IMR-90 (cell line): ENCODE measurements around the gene COL18A1. TPM values are rescaled to one million over a fixed set of nuclear protein-coding genes. Genes with fewer than 3 reads are reported as not detected.

Experiments used
- ATAC-seq: fragments of 200-7000 bp; cut with Tn5 transposase; 2 replicates; pipeline ENCODE4 v1.9.1; 2020; ENCODE audit warnings: low read depth, mild to moderate bottlenecking, moderate library complexity
- BruUV-seq: library from RNA; stranded (reverse); fragments of 400-500 nt; replicated peaks from 2 replicates; lab custom pipeline; 2021; lab: Mats Ljungman, UMichigan
- CTCF ChIA-PET: fragments of 300-600 bp; formaldehyde crosslinking; extraction: SDS; loops from one replicate; lab custom pipeline; 2021; ENCODE audit warnings: antibody characterized with exemption; lab: Yijun Ruan, JAX
- POLR2A ChIA-PET: fragments of 300-600 bp; sonication (Branson Sonifier 250); formaldehyde crosslinking; loops from one replicate; lab custom pipeline; 2022; ENCODE audit warnings: antibody characterized with exemption; ENCODE audit not compliant: unreplicated experiment; lab: Charles Lee
- DNase-seq: peaks from one replicate; pipeline ENCODE4 v3.0.0; 2013
- H2AFZ ChIP-seq: replicated peaks from 2 replicates; pipeline ENCODE3; 2013; ENCODE audit warnings: low read length, mild to moderate bottlenecking; ENCODE audit not compliant: poor library complexity
- H2AK5ac ChIP-seq: 2 replicates; pipeline ENCODE4 v1.6.1; 2013; ENCODE audit warnings: low read depth, low read length, inconsistent platforms
- H2AK9ac ChIP-seq: replicated peaks from 2 replicates; pipeline ENCODE3; 2013; ENCODE audit warnings: mild to moderate bottlenecking, low read depth, low read length, moderate library complexity; ENCODE audit not compliant: poor library complexity
- H2BK120ac ChIP-seq: 2 replicates; pipeline ENCODE4 v1.6.1; 2013; ENCODE audit warnings: low read depth, low read length, inconsistent platforms
- H2BK15ac ChIP-seq: 3 replicates; pipeline ENCODE4 v1.6.1; 2013; ENCODE audit warnings: low read depth, low read length, inconsistent platforms
- H2BK20ac ChIP-seq: 2 replicates; pipeline ENCODE4 v1.6.1; 2013; ENCODE audit warnings: low read depth, mild to moderate bottlenecking, inconsistent platforms, low read length, moderate library complexity
- H2BK5ac ChIP-seq: 2 replicates; pipeline ENCODE4 v1.6.1; 2013; ENCODE audit warnings: mild to moderate bottlenecking, low read depth, low read length, inconsistent platforms; ENCODE audit not compliant: poor library complexity, severe bottlenecking
- H3K14ac ChIP-seq: replicated peaks from 2 replicates; pipeline ENCODE4 v1.6.1; 2013; ENCODE audit warnings: low read depth, low read length, inconsistent platforms
- H3K18ac ChIP-seq: 2 replicates; pipeline ENCODE4 v1.6.1; 2013; ENCODE audit warnings: low read depth, low read length, control low read depth
- H3K23ac ChIP-seq: 2 replicates; pipeline ENCODE4 v1.6.1; 2013; ENCODE audit warnings: low read depth, low read length, inconsistent platforms
- H3K27ac ChIP-seq: 2 replicates; pipeline ENCODE4 v1.5.1; 2013; ENCODE audit warnings: mild to moderate bottlenecking, control low read depth, low read length; ENCODE audit not compliant: insufficient read depth
- H3K27me3 ChIP-seq: 2 replicates; pipeline ENCODE4 v1.6.1; 2013; ENCODE audit warnings: low read length; ENCODE audit not compliant: control insufficient read depth, insufficient read depth
- H3K36me3 ChIP-seq: 2 replicates; pipeline ENCODE4 v1.6.1; 2013; ENCODE audit warnings: low read length, mixed read lengths; ENCODE audit not compliant: control insufficient read depth, insufficient read depth
- H3K4ac ChIP-seq: 2 replicates; pipeline ENCODE4 v1.6.1; 2013; ENCODE audit warnings: low read depth, low read length, inconsistent platforms
- H3K4me1 ChIP-seq: 2 replicates; pipeline ENCODE4 v1.6.1; 2013; ENCODE audit warnings: low read length, mixed read lengths; ENCODE audit not compliant: control insufficient read depth, insufficient read depth
- H3K4me2 ChIP-seq: 2 replicates; pipeline ENCODE4 v1.6.1; 2013; ENCODE audit warnings: low read depth, mild to moderate bottlenecking, control low read depth, low read length, moderate library complexity
- H3K4me3 ChIP-seq: 2 replicates; pipeline ENCODE4 v1.5.1; 2013; ENCODE audit warnings: low read depth, mild to moderate bottlenecking, control low read depth, low read length, moderate library complexity; ENCODE audit not compliant: insufficient read depth
- H3K56ac ChIP-seq: 2 replicates; pipeline ENCODE4 v1.6.1; 2013; ENCODE audit warnings: low read length, inconsistent platforms; ENCODE audit not compliant: insufficient read depth; ENCODE audit errors: extremely low read depth
- H3K79me1 ChIP-seq, 2 experiments: 2 replicates each; pipeline ENCODE4 v1.6.1; 2013; ENCODE audit warnings: low read length in 2 of 2, inconsistent platforms in 1 of 2, low read depth in 1 of 2
- H3K9ac ChIP-seq: 2 replicates; pipeline ENCODE4 v1.6.1; 2013; ENCODE audit warnings: low read depth, low read length, control low read depth
- H3K9me1 ChIP-seq: 2 replicates; pipeline ENCODE4 v1.6.1; 2013; ENCODE audit warnings: low read length, inconsistent platforms; ENCODE audit not compliant: insufficient read depth
- H3K9me3 ChIP-seq: 2 replicates; pipeline ENCODE4 v1.6.1; 2013; ENCODE audit warnings: low read length; ENCODE audit not compliant: control insufficient read depth, insufficient read depth
- H4K20me1 ChIP-seq: 2 replicates; pipeline ENCODE4 v1.6.1; 2013; ENCODE audit warnings: low read length, inconsistent platforms; ENCODE audit not compliant: insufficient read depth
- H4K5ac ChIP-seq: 2 replicates; pipeline ENCODE4 v1.6.1; 2013; ENCODE audit warnings: mild to moderate bottlenecking, low read depth, low read length, control low read depth
- H4K8ac ChIP-seq, 2 experiments: 2 replicates each; pipeline ENCODE4 v1.6.1; 2013; ENCODE audit warnings: low read depth in 2 of 2, low read length in 2 of 2, control low read depth in 1 of 2, inconsistent platforms in 1 of 2
- H4K91ac ChIP-seq: 2 replicates; pipeline ENCODE4 v1.6.1; 2013; ENCODE audit warnings: low read depth, low read length, inconsistent platforms; ENCODE audit not compliant: insufficient read depth
- BHLHE40 ChIP-seq: fragments of 150-350 bp; IDR thresholded peaks from 2 replicates; pipeline ENCODE4 v1.6.1; 2016; ENCODE audit warnings: mild to moderate bottlenecking, low read depth, low read length
- CEBPB ChIP-seq: IDR thresholded peaks from 2 replicates; pipeline ENCODE4 v1.6.1; 2012; ENCODE audit warnings: low read depth, low read length, improper control_type of control experiment
- CTCF ChIP-seq: conservative IDR thresholded peaks from 2 replicates; pipeline ENCODE4 v1.5.1; 2012; ENCODE audit warnings: mild to moderate bottlenecking, low read depth, low read length, improper control_type of control experiment
- FOS ChIP-seq: fragments of 150-350 bp; IDR thresholded peaks from 2 replicates; pipeline ENCODE4 v1.6.1; 2016; ENCODE audit warnings: low read depth, low read length
- MAFK ChIP-seq: IDR thresholded peaks from 2 replicates; pipeline ENCODE4 v1.6.1; 2012; ENCODE audit warnings: low read depth, low read length, improper control_type of control experiment
- MXI1 ChIP-seq: IDR thresholded peaks from 2 replicates; pipeline ENCODE4 v1.6.1; 2012; ENCODE audit warnings: low read depth, mild to moderate bottlenecking, low read length, moderate library complexity, borderline replicate concordance
- NFE2L2 ChIP-seq: fragments of 150-350 bp; IDR thresholded peaks from 2 replicates; pipeline ENCODE4 v1.6.1; 2016; ENCODE audit warnings: low read depth, mild to moderate bottlenecking, low read length
- POLR2A ChIP-seq: IDR thresholded peaks from 2 replicates; pipeline ENCODE4 v1.6.1; 2012; ENCODE audit warnings: mild to moderate bottlenecking, low read depth, low read length
- RAD21 ChIP-seq: IDR thresholded peaks from 2 replicates; pipeline ENCODE4 v1.6.1; 2012; ENCODE audit warnings: low read length, improper control_type of control experiment
- RCOR1 ChIP-seq: IDR thresholded peaks from 2 replicates; pipeline ENCODE4 v1.6.1; 2012; ENCODE audit warnings: mild to moderate bottlenecking, low read length, improper control_type of control experiment; ENCODE audit not compliant: insufficient replicate concordance
- RFX5 ChIP-seq: IDR thresholded peaks from 2 replicates; pipeline ENCODE4 v1.8.0; 2012; ENCODE audit warnings: low read depth, mild to moderate bottlenecking, low read length, moderate library complexity
- WGBS, 2 experiments: methylation state at CpG; one replicate each; pipeline versions ENCODE4 v1.1.5 to v1.1.7; 2013; ENCODE audit warnings: missing lambda C conversion rate in 2 of 2; ENCODE audit not compliant: insufficient read length in 1 of 2; ENCODE audit errors: extremely low coverage in 2 of 2; 5-methylcytosine and 5-hydroxymethylcytosine counted together
- dilution Hi-C: fragments of 300-500 bp; cut with HindIII; formaldehyde crosslinking; loops from one replicate; pipeline ENCODE4 v1.14.3; 2018; ENCODE audit warnings: low sequenced_read_pairs; ENCODE audit not compliant: unreplicated experiment
- in situ Hi-C: fragments of 300-500 bp; cut with MboI; formaldehyde crosslinking; loops from 3 replicates; pipeline ENCODE4 v1.14.3; 2019; ENCODE audit warnings: low sequenced_read_pairs, inconsistent platforms, mixed read lengths
- intact Hi-C: fragments of 100-400 bp; cut with micrococcal nuclease; formaldehyde crosslinking; loops from 2 replicates; pipeline ENCODE4 v1.10.0; 2022
- polyA plus RNA-seq, 3 experiments: library from polyadenylated mRNA; depleted of rRNA; stranded (reverse); fragments of >200 nt; gene quantifications; 2 replicates each; pipeline ENCODE4 v1.2.3, GENCODE V29; 2012; ENCODE audit warnings: low replicate concordance in 1 of 3
- total RNA-seq: library from RNA; depleted of rRNA; stranded (reverse); fragments of >200 nt; gene quantifications from 2 replicates; pipeline ENCODE4 v1.2.3, GENCODE V29; 2012
- TF ChIP-seq, protein P1 (sequence below): fragments of 150-350 bp; IDR thresholded peaks from 2 replicates; pipeline ENCODE4 v1.6.1; 2017; ENCODE audit warnings: mild to moderate bottlenecking, antibody characterized with exemption, low read length, low read depth
- TF ChIP-seq, protein P2 (sequence below): fragments of 150-350 bp; IDR thresholded peaks from 2 replicates; pipeline ENCODE4 v1.6.1; 2016; ENCODE audit warnings: low read depth, mild to moderate bottlenecking, low read length, moderate library complexity, borderline replicate concordance

Gene COL18A1
- total and polyA plus RNA-seq, 2 of the 4 experiments (the other 2 are of a cell fraction): 4.3 to 46.7 TPM

- BruUV-seq: no TSS peak
- Histone ChIP-seq H3K79me1 (peaks cover 4 to 66% of the 10 kb centered on the region in 2 experiments; a peak in 2 of 4 replicates), H2BK5ac (no peak overlapping the region), H3K23ac (no peak overlapping the region), H2BK120ac (no peak overlapping the region), H3K4me3 (no peak overlapping the region), H2BK20ac (no peak overlapping the region), H3K4ac (no peak overlapping the region), H3K27me3 (no peaks in the 10 kb centered on the region), H3K9me1 (peaks cover 11% of the 10 kb centered on the region; the same call in 1 of the 2 replicates), H4K8ac (no peak overlapping the region), H3K27ac (no peak overlapping the region), H3K36me3 (peaks cover 14% of the 10 kb centered on the region), H4K5ac (no peak overlapping the region), H3K18ac (no peak overlapping the region), H3K4me1 (peaks cover 22% of the 10 kb centered on the region), H3K9me3 (no peaks in the 10 kb centered on the region), H3K9ac (no peak overlapping the region), H3K14ac (no peak overlapping the region), H3K4me2 (no peak overlapping the region), H3K56ac (no peak overlapping the region), H4K91ac (no peak overlapping the region), H4K20me1 (peaks cover 56% of the 10 kb centered on the region), H2AK5ac (no peak overlapping the region), H2BK15ac (no peak overlapping the region), H2AFZ (no peak overlapping the region), H2AK9ac (no peak overlapping the region)
- WGBS, 2 experiments: 91% methylated on average over 22 of the region's 25 CpGs; no CpG with 5 or more reads in 1 of the 2 experiments
- no peak for DNase-seq
- dilution Hi-C loops: no loop called here
- CTCF ChIA-PET: interaction anchor here (0.6 kb wide), 1 partner anchor 48 kb away, joined by 3 read pairs; no protein-coding TSS in a partner anchor
- TF ChIP-seq RCOR1 (no peak), NFE2L2 (no peak), POLR2A (no peak), FOS (no peak), MAFK (no peak), CTCF (no peak), CEBPB (no peak), RAD21 (no peak), MXI1 (no peak), RFX5 (no peak), BHLHE40 (no peak)
- TF ChIP-seq, protein P1, sequence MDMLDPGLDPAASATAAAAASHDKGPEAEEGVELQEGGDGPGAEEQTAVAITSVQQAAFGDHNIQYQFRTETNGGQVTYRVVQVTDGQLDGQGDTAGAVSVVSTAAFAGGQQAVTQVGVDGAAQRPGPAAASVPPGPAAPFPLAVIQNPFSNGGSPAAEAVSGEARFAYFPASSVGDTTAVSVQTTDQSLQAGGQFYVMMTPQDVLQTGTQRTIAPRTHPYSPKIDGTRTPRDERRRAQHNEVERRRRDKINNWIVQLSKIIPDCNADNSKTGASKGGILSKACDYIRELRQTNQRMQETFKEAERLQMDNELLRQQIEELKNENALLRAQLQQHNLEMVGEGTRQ: no peak
- TF ChIP-seq, protein P2, sequence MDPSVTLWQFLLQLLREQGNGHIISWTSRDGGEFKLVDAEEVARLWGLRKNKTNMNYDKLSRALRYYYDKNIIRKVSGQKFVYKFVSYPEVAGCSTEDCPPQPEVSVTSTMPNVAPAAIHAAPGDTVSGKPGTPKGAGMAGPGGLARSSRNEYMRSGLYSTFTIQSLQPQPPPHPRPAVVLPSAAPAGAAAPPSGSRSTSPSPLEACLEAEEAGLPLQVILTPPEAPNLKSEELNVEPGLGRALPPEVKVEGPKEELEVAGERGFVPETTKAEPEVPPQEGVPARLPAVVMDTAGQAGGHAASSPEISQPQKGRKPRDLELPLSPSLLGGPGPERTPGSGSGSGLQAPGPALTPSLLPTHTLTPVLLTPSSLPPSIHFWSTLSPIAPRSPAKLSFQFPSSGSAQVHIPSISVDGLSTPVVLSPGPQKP: no peak
- in situ Hi-C loops: loop anchor here (10.0 kb wide), 1 partner anchor 358 kb away; no protein-coding TSS in a partner anchor
- no peak for ATAC-seq
- POLR2A ChIA-PET: no interaction called here
- intact Hi-C loops: no loop called here
Observed at GRCh38 chr21:45467221-45467779, 62.3 kb downstream of the COL18A1 start.
